NT2/D1 (cell line): ENCODE data around the gene PARK7.

ENCODE experiments used
- DNase-seq: peaks from one replicate; pipeline ENCODE4 v3.0.0-alpha.2; 2011; ENCODE audit warnings: low read depth, low spot score
- H3K27me3 ChIP-seq: 2 replicates; pipeline ENCODE4 v1.6.0; 2011; ENCODE audit warnings: mild to moderate bottlenecking; ENCODE audit not compliant: insufficient read length, insufficient read depth
- H3K36me3 ChIP-seq: 2 replicates; pipeline ENCODE4 v1.6.1; 2011; ENCODE audit warnings: mild to moderate bottlenecking, low read length, mixed read lengths; ENCODE audit not compliant: insufficient read depth, insufficient read length
- H3K4me1 ChIP-seq: 2 replicates; pipeline ENCODE4 v1.5.1; 2011; ENCODE audit not compliant: insufficient read depth, insufficient read length
- H3K4me3 ChIP-seq: 2 replicates; pipeline ENCODE4 v1.5.1; 2011; ENCODE audit warnings: low read depth; ENCODE audit not compliant: insufficient read length
- H3K9ac ChIP-seq: 2 replicates; pipeline ENCODE4 v1.6.0; 2011; ENCODE audit warnings: low read depth; ENCODE audit not compliant: insufficient read length
- H3K9me3 ChIP-seq: 2 replicates; pipeline ENCODE4 v1.5.1; 2011; ENCODE audit warnings: mild to moderate bottlenecking, low read length; ENCODE audit not compliant: insufficient read depth
- SUZ12 ChIP-seq: IDR thresholded peaks from 2 replicates; pipeline ENCODE4 v1.6.1; 2011; ENCODE audit not compliant: insufficient read length, insufficient read depth; ENCODE audit errors: extremely low read depth
- YY1 ChIP-seq: IDR thresholded peaks from 2 replicates; pipeline ENCODE4 v1.6.1; 2011; ENCODE audit not compliant: insufficient read length, insufficient read depth
- ZNF274 ChIP-seq: IDR thresholded peaks from 2 replicates; pipeline ENCODE4 v1.6.1; 2011; ENCODE audit warnings: mild to moderate bottlenecking, low read depth, low read length

Gene PARK7

GRCh38 chr1:8033322-8033721 lies 71.8 kb downstream of the PARK7 start:
- H3K9ac ChIP-seq: no peak overlapping the region
- no peak for TF ChIP-seq SUZ12
- no peak for TF ChIP-seq YY1
- no peak for TF ChIP-seq ZNF274
- no peak overlapping the region for H3K4me3 ChIP-seq
- H3K9me3 ChIP-seq: no peaks in the 10 kb centered on the region
- H3K36me3 ChIP-seq: no peaks in the 10 kb centered on the region
- DNase-seq: no peak
- peaks cover 2% of the 10 kb centered on the region for H3K4me1 ChIP-seq
- H3K27me3 ChIP-seq: no peaks in the 10 kb centered on the region
